HG03039 (cell line): ENCODE data around the gene DDX51.

Source experiments
- ATAC-seq: cut with Tn5 transposase; IDR thresholded peaks from one replicate; pipeline ENCODE4 v1.9.1; 2021; ENCODE audit warnings: mild to moderate bottlenecking, moderate library complexity; ENCODE audit not compliant: unreplicated experiment

Gene DDX51

DNA sequence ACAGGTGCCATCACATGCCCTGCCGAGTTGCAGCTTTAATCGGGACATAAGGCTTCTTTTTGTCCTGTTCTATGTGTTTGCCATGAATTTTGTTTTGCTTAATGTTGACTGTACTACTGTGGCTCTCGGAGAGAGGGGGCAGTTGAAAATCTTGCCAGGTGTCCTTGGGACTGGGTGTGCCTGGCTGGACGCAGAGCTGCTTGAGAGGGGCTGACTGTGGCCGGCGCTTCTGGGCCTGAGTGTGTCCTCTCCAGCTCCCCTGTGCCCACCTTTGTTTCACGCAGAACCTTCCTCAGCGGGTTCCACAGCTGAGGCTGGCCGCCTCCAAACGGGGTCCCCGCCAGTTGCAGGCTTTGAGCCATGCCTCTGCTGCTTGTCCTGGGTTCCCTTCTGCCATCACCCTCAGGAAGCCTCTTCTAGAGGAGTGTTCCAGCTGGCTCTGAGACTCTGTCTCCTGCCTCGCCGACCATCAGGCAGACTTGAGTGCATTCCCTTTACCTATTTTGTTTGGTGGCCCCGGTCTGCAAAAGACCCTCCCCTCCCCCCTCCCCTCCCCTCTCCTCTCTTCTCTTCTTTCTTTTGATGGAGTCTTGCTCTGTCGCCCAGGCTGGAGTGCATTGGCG, 49.7 kb downstream of the DDX51 start:
- no peak for ATAC-seq

DNA sequence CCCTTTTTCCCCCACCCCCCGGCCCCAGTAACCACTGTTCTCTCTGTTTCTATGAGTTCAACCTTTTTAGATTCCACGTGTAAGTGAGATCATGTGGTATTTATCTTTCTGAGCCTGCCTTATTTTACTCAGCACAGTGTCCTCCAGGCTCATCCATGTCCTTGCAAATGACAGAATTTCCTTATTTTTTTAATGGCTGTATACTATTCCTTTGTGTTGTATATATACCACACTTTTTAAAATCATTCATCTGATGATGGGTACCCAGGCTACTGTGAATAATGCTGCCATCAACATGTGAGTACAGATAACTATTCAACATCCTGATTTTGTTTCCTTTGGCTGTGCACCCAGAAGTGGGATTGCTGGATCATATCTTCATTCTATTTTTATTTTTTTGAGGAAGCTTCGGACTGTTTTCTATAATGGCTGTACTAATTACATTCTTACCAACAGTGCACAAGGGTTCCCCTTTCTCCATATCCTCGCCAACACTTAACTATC, 54.7 kb downstream of the DDX51 start:
- ATAC-seq: no peak
